BJ (cell line): ENCODE measurements around the gene CEP170. TPM values are rescaled to one million over a fixed set of nuclear protein-coding genes. Genes with fewer than 3 reads are reported as not detected.
A peak's percentile ranks its signal among the peaks of the same experiment; 100 is the strongest.

ENCODE experiments used
- CTCF ChIA-PET: fragments of 350-600 bp; formaldehyde crosslinking; extraction: SDS; loops from one replicate; lab custom pipeline; 2021; ENCODE audit warnings: antibody characterized with exemption, inconsistent platforms; lab: Yijun Ruan, JAX
- POLR2A ChIA-PET: fragments of 300-600 bp; sonication (Branson Sonifier 250); formaldehyde crosslinking; extraction: SDS; loops from one replicate; lab custom pipeline; 2021; ENCODE audit warnings: antibody characterized with exemption; lab: Charles Lee
- DNase-seq: peaks from one replicate; pipeline ENCODE4 v3.0.0-alpha.2; 2011; ENCODE audit warnings: low read depth
- H3K27me3 ChIP-seq: 2 replicates; pipeline ENCODE4 v1.6.0; 2011; ENCODE audit warnings: low read length; ENCODE audit not compliant: control insufficient read depth, insufficient read depth
- H3K36me3 ChIP-seq: 2 replicates; pipeline ENCODE4 v1.5.1; 2011; ENCODE audit warnings: low read length; ENCODE audit not compliant: control insufficient read depth, insufficient read depth
- H3K4me3 ChIP-seq: 2 replicates; pipeline ENCODE4 v1.5.1; 2011; ENCODE audit warnings: low read depth, mild to moderate bottlenecking, control low read depth, low read length
- polyA plus RNA-seq: library from polyadenylated mRNA; depleted of rRNA; stranded (reverse); fragments of >200 nt; gene quantifications from 2 replicates; pipeline ENCODE4 v1.2.3, GENCODE V29; 2011
- TF ChIP-seq, protein P1 (sequence below): IDR thresholded peaks from 2 replicates; pipeline ENCODE4 v1.5.1; 2011; ENCODE audit warnings: low read depth, mild to moderate bottlenecking, control low read depth, inconsistent platforms, low read length, moderate library complexity; ENCODE audit not compliant: insufficient read depth

The CEP170 gene
- polyA plus RNA-seq, 1 experiment = 42.0 TPM

DNA sequence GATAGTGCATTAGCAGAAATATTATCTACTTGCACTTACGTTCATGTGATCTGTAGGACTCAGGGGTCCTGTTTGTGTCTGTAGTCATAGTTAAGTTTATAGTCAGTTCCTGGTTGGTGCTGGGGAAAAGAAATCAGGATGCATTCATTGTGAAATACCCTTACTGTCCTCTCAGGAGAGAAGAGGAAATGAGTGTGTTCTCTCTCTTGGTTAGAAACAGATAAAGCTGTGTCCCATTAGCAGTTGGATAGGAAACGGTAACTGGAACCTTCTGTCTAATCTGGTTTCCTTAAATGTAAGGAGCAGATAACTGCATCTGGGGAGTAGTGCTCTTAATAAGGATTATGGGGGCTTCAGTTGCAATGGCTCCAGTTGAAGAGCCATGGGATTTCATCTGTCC lies 9.6 kb upstream of the CEP170 start:
- H3K4me3 ChIP-seq = no peak overlapping the region
- H3K27me3 ChIP-seq = no peaks in the 10 kb centered on the region
- POLR2A ChIA-PET = interaction anchor here (0.6 to 1.0 kb wide), 2 partner anchors 9 to 12 kb away, joined by 5 to 8 read pairs; partner anchors contain the start of genes CEP170 and SDCCAG8
- TF ChIP-seq, protein P1, sequence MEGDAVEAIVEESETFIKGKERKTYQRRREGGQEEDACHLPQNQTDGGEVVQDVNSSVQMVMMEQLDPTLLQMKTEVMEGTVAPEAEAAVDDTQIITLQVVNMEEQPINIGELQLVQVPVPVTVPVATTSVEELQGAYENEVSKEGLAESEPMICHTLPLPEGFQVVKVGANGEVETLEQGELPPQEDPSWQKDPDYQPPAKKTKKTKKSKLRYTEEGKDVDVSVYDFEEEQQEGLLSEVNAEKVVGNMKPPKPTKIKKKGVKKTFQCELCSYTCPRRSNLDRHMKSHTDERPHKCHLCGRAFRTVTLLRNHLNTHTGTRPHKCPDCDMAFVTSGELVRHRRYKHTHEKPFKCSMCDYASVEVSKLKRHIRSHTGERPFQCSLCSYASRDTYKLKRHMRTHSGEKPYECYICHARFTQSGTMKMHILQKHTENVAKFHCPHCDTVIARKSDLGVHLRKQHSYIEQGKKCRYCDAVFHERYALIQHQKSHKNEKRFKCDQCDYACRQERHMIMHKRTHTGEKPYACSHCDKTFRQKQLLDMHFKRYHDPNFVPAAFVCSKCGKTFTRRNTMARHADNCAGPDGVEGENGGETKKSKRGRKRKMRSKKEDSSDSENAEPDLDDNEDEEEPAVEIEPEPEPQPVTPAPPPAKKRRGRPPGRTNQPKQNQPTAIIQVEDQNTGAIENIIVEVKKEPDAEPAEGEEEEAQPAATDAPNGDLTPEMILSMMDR = no peak
- peak; percentile 52 for DNase-seq
- CTCF ChIA-PET = no interaction called here
- no peaks in the 10 kb centered on the region for H3K36me3 ChIP-seq

GRCh38 chr1:243261390-243261789 lies 6.3 kb upstream of the CEP170 start:
- CTCF ChIA-PET = no interaction called here
- H3K27me3 ChIP-seq = no peaks in the 10 kb centered on the region
- POLR2A ChIA-PET = no interaction called here
- TF ChIP-seq, protein P1 = no peak
- no peak for DNase-seq
- H3K4me3 ChIP-seq = no peak overlapping the region
- H3K36me3 ChIP-seq = no peaks in the 10 kb centered on the region

DNA sequence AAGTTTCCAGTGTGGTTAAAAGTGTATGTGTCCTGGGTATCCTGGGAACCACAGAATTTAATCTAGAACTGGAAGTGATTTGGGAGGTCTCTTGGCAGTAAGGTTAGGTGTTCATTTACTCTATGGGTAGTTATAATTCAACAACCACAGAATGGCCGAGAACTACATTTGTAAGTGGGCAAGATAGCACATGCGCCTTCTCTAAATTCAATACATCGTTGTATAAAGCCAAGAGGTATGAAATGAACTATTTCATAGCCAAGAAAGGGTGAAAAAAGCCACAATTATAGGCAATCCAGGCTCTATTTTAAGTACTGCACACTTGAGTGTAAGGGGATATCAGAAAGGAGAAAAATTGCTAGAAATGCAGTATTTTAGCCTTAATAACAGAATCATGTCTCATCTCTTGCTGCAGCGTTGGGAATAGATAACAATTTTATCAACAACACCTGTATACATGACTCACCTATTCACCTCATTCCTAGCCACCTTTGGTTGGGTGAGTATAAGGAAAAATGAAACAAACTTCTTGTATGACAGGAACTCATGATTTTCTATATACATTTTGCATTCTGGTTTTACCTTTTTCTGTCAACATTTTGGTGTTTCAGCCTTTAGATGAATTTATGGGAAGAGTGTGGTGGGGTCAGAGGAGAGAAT lies 5.3 kb upstream of the CEP170 start:
- TF ChIP-seq, protein P1 = no peak
- POLR2A ChIA-PET = no interaction called here
- CTCF ChIA-PET = no interaction called here
- DNase-seq = no peak
- no peak overlapping the region for H3K4me3 ChIP-seq
- H3K27me3 ChIP-seq = no peaks in the 10 kb centered on the region
- H3K36me3 ChIP-seq = no peaks in the 10 kb centered on the region

GRCh38 chr1:243258731-243259130 lies 3.6 kb upstream of the CEP170 start:
- CTCF ChIA-PET = interaction anchor here (0.9 kb wide), 1 partner anchor 14 kb away, joined by 3 read pairs; no protein-coding TSS in a partner anchor
- Histone ChIP-seq H3K36me3 (no peaks in the 10 kb centered on the region), H3K4me3 (no peak overlapping the region), H3K27me3 (no peaks in the 10 kb centered on the region)
- no peak for DNase-seq
- TF ChIP-seq, protein P1 = no peak
- POLR2A ChIA-PET = no interaction called here

GRCh38 chr1:243257189-243257588 lies 2.1 kb upstream of the CEP170 start:
- TF ChIP-seq, protein P1 = no peak
- ChIA-PET POLR2A (interaction anchor here (0.6 kb wide), 1 partner anchor 85 kb away, joined by 3 read pairs; no protein-coding TSS in a partner anchor), CTCF (no interaction called here)
- Histone ChIP-seq H3K4me3 (no peak overlapping the region), H3K27me3 (no peaks in the 10 kb centered on the region), H3K36me3 (no peaks in the 10 kb centered on the region)
- DNase-seq = no peak
